Femur (tissue), 1 donor: Measurements from ENCODE around the gene PITPNM3.
"Not testable (repeated sequence)": the region's sequence is repeated elsewhere in the genome, so short reads cannot be mapped to it uniquely, and the experiment has no call there.

Experiments used
- DNase-seq: peaks from one replicate; pipeline ENCODE4 v3.0.0-alpha.2; 2017

PITPNM3 gene

DNA sequence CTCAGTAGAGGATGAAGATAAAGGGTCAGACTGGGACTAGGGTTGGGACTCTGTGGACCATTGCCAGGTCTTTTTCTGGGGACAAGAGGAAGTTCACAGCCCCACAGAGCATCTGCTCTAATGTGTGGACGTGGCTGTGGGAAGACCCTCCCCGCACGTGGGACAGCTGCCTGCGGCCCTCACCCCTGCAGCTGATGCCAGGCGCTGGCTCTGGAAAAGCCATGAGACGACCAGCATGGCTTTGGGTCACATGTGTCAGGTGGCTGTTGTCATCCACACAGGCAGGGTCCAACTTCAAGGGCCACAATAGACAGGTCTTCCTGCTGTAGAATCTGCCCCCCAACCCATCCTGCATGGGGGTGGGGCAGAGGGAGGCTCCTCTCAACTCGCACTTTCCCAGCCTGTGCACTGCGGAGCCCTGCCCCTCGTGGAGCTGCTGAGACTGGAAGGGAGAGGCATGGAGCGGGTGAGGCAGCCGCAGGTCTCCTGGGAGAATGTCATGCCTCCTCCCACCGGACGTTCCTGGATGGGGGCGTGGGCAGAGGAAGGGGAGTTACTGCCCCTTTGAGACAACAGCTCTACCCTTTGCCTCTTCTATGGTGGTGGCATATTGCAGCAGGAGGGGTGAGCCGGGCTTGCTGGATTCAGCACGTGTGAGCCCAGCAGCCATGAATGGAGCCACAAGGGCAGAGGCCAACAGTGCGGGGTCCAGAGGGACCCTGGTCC is 58.7 kb downstream of the PITPNM3 start:
- no peak for DNase-seq

DNA sequence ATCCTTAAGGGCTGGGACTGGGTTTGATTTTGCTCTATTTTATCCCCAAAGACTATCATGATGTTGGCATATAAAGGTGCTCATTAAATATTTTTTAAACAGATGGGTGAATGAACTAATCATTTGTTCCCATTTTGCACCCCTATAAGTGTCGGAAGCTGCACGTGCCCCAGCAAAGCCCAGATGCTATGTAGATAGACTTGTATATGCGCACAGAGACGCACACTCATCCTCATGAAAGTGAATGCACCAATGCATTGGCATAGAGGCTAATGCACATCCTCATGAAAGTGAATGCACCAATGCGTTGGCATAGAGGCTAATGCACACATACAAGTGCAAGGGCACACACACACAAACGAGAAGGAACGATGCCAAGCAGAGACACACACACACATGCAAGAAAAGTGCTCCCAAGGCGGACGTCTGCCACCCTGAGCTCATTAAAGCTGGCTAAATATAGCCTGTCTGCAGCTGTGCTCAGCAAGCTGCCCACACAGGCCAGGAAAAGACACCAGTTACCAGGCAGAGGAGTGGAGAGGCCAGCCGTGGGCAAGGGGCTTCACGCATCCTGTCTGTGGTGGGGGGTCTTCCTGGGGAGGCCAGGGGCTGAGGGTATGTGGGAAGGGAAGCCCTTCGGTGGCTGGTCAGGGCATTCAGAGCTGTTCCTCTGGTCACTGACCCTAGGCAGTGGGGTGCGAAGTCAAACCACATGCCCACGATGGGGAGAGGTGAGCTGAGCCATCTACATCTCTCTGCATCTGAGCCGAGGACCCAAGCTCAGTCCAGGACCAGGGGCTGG is 59.5 kb downstream of the PITPNM3 start:
- peak; percentile 66 for DNase-seq

DNA sequence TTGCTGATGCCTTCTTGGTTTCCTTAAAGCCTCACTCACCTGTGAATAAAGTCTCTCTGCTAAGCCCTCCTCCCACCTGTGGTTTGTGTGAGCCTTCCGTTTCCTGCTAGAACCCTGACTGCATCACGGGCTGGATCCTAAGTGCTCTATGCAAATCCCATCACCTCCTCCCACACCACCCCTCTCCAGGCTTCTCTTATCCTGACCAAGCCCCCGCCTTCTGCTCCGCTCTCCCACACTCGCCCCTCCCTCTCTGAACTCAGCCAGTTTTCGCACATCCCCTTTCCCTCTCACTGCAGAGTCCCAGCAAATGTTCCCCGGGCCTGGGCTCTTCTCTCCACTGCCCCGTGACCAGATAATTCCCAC is 60.3 kb downstream of the PITPNM3 start:
- no peak for DNase-seq

DNA sequence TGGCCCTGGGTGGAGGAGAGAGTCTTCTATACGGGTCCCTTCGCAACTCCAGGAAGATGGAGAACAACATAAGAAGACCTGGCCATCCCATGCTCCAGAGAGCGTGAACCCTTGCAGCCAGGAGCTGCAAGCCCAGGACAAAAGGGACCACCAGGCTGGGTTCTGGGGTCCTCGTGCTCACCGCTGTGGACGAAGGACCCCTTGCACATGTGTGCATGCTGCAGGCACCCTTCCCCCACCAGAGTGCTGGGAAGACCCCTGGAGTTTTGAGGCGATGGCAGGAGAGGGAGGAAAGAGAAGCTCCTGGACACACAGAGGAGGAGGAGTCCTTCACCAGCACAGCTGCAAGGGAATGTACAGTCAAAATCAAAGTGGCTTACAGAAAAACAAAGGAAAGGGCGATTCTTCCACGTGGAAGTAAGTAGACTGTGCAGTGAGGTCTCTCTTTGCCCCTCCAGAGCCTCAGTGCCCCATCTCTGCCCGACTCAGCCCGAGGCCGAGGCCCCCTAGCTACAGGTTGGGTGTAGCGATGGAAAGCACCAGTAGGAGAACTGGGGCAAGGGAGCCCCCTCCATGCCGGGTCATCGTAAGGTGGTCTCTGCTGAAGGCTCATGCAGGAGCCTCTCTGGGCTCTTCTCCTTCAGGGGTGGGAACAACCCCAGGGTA is 60.8 kb downstream of the PITPNM3 start:
- DNase-seq, result no peak

DNA sequence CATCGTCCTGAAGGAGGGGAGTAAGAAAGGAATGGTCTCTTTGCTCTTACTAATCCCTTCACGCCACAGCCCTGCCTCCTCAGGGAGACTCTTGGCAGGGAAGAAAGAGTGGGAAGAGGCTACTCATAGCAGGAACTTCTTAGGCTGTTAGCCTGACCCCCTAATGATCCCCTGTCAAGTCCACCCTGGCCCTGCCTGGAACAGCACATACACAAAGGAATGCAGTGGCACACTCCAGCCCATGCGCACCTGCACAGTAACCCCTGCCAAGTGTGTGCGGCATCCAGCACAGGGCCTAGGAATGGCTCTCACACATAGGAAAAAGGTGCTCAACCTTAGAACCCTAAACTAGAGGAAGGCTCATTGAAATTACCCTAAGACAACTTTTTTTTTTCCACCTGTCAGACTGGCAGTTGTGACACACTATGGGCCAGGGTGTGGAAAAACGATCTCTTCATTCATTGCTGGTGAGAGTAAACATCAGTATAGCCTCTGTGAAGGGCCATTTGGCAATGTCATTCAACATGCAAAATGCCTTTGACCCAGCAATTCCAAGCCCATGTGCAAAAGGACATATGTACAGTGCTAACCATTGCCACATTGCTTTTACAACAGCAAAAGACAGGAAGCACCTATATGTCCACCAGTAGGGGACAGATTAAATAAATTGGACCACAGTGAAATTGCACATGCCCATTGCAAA is 62.0 kb downstream of the PITPNM3 start:
- peak; percentile 15 for DNase-seq

DNA sequence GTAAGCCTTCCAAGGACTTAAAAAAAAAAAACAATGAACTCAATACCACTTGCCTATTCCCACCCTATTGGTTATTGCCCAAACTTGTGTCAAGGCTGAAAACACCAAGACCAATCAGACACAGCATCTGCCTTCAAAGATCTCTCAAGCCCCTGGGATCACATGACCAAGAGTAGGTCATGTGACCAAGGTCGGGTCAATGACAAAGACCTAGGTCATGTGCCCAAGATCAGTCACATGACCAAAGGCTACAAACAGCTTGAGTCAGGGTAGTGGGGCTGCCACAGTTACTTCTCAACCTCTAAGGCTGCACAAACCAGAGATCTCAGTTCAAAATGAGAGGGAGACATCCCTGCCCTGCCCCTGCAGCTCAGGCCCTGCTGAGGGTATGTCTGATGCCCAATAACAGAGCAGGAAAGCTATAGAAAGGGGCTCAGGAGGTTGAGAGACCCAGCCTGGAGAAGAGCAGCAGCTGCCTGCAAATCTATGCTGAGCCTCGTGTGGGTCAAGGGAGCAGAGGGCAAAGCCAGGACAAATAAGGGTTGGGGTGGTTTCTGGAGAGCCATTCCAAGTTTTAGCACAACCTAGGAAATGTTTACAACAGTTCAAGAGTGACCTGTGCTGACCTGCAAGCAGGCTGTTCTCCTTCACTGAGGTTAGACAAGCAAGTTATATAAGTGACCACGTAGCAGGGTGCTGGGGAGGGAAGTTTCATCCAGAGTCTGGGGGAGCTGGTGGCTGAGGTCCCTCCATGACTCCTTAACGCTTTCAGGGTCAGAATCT is 63.3 kb downstream of the PITPNM3 start:
- peak; percentile 10 for DNase-seq

DNA sequence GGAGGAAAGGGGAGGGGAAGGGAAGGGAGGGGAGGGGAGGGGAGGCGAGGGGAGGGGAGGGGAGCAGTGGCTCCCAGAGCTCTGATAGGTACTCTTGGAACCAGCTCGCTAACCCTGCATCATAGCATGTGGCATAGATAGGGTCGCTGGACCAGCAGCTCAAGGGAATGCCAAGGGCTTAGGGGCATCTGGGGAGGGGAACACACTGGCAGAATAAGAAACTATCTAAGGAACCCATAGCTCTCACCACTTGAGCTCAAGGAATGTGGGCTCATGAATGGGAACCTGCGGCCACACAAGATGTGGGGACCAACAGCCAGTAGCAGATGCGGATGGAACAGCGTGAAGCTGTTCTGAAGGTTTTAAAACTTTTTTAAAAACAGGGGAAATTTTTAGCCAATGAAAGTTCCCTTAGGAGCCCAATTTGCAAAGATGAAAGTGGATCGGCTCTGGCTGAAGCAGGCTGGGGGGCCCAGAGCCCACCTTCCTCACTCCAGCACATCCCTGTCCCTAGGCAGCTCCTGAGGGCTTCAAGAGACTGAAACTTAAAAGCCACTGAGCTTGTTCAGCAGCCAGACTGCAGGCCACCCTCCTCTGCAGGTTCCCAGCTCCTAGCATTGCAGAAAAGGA is 65.2 kb downstream of the PITPNM3 start:
- DNase-seq, result no peak

DNA sequence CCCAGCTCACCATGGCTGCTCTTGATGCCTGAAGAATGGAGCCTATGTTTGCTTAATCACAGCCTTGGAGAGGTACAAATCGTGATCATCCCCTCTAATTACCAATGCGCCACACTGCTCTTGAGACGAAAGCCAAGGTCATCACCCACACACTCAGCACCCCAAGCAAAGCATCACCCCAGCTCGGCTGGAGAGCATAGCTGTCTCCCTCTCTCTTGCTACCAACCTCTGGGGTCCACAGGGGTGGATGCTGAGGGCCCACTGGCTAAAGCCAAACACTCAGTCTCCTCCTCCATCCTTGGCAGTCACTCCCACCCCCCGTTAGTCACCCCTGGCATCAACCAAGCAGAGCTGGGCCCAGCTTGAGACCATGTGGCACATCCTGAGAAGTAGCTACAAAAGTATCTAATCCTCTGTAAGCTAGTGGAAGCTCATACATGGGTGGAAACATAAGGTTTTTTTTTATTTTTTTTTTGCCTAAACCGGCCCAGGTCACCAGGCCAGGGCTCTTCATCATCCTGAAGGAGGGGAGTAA is 67.3 kb downstream of the PITPNM3 start:
- DNase-seq, result no peak

DNA sequence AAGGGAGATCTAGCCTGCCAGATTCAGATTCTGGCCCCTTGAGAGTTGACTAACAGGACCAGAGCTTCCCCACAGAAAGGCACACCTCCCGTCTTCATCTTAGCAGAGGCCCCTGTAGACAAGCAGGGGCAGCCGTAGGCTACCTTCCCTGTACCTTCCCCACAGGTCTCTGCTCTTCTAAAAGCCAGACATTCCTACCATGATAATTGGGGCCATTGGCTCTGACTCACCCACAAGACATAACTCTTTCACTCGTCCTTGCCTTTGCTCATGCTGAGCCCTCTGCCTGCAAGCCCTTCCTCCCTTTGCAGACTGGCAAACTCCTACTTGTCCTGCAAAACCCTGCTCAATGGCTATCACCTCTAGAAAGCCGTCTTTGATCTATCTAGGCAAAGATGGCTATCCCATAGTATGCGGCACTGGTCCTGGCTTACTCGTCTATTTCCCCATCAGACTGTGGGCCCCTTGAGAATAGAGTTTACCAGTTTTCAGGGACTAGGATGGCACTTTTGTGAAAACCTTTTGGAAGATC is 68.3 kb downstream of the PITPNM3 start:
- DNase-seq, result no peak

DNA sequence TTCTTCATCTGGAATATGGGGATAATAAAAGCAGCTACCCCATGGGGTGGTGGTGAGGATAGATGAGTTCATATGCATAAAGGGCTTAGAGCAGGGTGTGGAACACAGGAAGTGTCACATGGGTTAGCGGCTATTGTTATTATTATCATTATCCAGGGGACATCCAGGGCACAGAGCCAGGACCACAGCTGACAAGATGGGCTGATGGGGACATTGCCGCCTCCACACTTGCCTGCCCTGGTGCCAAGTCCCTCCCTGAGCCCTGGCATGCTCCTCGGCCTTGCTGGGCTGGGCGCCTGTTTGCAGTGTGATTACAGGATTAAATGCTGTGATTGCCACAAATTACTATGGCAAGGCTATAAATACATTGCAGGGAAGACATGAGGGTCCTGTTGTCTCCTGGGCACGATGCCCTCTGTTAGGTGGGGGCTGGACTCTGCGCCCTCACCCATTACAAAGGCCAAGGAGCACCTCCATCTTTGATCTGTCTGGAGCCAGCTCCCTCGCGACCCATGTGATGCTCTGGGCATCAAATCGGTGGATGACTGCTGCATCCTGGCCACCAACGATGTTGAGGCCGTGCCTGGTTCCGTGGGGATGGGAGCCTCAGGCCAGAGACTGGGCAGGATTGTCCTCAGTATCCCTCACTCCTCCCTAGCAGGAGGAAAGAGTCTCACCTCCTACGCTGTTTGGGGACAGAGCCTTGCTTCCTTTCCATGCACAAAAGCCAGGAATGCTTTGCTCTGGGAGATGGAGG is 68.9 kb downstream of the PITPNM3 start:
- peak; percentile 77 for DNase-seq

DNA sequence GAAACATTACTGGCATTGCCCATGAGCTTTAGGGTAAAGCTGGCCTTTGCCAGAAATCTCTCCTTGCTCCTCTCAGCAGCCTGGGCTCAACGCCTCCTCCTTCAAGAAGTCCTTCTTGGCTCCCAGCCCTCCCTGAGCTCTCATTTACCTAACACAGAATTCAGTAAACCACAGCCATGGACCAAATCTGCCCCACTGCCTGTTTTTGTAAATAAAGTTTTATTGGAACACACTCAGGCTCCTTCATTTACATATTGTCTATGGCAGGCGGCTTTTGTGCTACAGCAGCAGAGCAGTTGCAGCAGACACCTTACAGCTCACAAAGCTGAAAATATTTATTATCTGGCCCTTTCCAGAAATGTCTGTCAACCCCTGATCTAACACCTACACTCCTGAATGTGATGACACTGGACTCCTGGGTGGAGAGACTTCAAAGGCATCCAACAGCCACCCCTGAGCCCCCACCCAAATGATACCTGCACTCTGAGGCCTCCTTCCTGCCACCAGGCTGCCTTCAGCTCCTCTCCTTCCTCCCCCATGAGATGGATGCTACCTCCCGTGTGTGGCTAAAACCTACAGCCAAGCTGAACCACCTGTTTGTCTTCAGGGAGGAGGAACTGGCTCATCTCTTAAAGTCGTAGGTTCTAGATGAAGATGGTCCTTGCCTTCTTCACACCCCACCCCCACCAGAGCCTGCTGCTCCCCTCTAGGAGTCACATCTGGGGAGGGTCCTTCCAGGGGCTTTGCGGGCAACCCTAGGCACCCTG is 70.5 kb downstream of the PITPNM3 start:
- DNase-seq, result no peak

DNA sequence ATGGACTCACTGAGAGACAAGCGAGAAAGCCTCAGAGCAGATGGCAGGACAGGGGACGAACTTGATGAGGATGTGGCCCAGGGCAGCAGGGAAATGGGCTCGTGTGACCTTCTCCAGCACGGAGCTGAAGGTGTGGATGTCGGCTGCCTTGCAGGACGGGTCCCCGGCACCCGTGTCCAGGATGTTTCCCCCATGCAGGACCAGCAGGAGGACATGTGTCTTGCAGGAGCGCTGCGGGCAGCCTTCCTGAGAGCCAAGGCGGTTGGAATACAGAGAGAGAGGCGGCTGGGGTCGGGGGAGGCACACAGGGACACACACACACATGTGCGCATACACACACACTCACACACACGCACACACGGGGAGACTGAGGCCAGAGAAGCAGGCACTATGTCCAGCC is 72.8 kb downstream of the PITPNM3 start:
- no peak for DNase-seq

DNA sequence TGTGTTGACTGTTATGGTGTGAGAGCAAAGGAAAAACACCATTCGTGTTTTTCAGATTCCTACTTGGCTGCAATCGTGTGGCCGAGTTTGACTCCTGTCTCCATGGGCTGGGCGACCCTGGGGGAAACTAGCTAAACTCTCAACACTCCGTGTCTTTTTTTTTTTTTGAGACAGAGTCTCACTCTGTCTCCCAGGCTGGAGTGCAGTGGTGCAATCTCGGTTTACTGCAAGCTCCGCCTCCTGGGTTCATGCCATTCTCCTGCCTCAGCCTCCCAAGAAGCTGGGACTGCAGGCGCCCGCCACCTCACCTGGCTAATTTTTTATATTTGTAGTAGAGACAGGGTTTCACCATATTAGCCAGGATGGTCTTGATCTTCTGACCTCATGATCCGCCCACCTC is 73.6 kb downstream of the PITPNM3 start:
- not testable (repeated sequence) for DNase-seq

DNA sequence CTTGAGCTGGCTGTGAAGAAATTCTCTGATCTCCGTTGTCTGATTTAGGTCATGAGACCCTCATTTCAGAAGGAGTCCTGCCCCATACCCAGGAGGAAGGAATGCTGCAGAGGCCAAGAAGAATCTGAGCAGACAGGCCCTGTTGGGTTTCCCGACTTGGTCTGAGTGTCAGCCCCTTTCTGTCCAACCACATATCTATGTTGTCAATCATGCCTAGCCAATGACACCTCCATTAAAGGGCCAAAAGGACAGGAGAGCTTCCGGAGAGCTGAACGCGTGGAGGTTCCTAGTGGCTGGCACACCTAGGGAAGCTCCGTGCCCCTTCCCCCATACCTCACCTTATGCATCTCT is 74.3 kb downstream of the PITPNM3 start:
- no peak for DNase-seq

DNA sequence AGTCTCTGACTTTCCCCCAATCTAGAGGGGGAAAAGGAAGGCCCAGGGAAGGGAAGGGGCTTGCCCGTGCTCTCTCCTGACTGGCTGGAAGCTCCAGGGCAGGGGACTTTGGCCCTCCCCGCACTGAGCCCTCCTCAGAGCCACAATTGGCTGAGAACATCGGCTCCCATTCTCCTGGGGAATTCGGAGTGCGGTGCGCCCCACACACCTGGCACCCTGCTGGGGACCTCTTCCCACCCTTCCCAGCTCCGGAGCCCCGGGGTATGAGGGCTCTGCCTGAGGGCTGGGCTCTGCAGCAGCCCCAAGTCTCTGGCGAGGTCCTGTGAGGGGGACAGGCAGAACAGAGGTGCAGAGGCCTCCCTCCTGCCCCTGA is 76.1 kb downstream of the PITPNM3 start:
- DNase-seq, result no peak

DNA sequence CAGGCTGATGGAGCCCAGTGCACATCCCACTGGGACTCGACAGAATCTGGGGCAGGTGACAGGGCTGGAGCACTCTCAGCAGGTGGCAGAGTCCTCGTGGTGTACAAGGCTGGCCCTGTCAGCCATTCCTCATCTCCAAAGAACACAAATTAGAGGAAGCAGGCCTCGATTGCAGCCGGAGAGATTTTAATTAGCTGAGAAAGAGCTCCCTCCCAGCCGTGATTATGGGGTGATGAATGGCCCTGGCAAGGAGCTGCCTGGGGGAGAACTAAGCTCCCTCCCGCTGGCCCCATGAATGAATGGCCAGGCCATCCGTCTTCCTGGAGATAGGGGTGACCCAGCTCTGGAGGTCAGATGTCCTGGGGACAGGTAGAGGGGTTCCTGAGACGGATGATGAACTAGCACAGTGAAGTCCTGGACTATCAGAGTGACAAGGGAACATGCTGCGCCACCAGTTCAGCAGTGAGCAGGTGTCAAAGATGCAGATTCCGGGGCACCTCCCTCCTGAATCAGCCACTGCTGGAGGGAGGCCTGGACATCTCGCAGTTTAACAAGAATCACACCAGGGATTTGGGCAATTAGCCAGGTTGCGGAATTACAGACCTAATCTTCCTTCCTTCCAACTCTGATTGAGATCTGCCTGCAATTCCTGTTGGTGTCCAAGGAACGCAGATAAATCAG is 76.6 kb downstream of the PITPNM3 start:
- DNase-seq, result no peak

DNA sequence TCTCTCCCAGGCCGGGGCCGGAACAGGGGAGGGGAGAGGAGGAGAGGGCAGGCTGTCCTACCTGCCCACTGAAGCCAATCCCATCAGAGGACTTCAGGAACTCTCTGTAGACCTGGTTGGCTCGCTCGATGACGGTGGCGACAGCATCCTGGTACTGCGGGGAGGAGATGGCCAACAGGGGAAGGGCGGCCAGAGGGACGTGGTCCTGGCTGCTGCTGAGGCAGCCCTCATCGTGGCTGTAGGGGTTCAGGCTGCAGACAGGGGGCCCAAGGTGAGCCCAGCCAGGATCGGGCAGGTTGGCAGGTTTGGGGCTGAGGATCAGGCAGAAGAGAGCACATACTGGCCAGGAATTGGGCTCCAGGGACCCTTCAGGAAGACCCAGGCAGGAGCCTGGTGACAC is 77.9 kb downstream of the PITPNM3 start:
- DNase-seq, result no peak

DNA sequence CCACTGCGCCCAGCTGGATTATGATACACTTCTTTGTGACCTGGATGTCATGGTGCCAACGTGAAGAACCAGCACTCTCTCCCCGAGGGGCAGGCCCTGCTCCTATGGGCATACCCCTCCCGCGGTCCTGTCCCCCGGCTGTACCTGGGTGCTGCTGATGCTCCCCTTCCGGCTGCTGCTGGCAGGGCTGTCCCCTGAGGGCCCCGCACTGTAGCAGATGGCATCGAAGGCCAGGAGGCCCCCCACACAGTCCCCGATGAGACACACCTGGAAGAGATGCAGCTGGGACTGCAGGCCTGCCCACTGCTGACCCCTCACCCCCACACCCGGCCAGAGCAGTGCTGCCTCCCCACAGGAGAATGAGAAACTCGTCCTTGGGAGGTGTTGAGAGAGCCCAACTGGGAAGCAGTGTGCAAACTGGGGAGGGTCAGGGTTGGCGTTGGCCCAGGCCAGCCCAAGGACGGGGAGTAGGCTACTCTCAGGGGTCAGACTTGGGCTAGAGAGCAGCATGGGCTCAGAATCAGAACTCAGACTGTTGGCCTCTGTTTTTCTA is 78.4 kb downstream of the PITPNM3 start:
- no peak for DNase-seq

DNA sequence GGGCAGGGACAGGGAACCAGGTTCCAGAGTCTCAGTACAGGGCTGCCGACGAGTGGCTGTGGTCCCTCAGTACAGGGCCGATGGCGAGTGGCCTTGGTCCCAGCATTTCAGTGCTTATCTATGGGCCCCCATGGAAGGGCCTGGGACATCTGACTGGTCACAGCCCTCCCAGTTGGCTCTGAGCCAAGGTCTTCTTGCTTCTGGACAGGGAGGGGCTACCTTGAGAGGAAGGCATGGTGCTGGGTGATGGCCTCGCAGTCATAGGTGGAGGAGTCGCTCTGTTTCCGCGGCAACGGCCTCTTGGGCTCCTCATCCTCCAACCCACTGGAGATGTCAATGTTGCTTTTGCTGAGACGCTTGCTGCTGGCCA is 79.6 kb downstream of the PITPNM3 start:
- DNase-seq, result no peak
